Measurements from ENCODE around the gene ZNF512.
"Not testable (repeated sequence)": the region's sequence is repeated elsewhere in the genome, so short reads cannot be mapped to it uniquely, and the experiment has no call there.

GRCh38 chr2:27626323-27626722 is 43.5 kb downstream of the ZNF512 start:
- TF ChIP-seq CTCF (IDR thresholded peaks at IDR 0.05); POLR2AphosphoS5 (IDR thresholded peaks at IDR 0.05); POLR2A (IDR thresholded peaks at IDR 0.05); EP300 (IDR thresholded peaks at IDR 0.05; ENCODE audit: low read depth): not testable (repeated sequence)
